COR-L47 (cell line): Measurements from ENCODE around the gene KRTAP25-1.

Experiments
- DNase-seq: peaks from one replicate; lab custom pipeline; 2025; lab: John Stamatoyannopoulos, UW

The KRTAP25-1 gene

DNA sequence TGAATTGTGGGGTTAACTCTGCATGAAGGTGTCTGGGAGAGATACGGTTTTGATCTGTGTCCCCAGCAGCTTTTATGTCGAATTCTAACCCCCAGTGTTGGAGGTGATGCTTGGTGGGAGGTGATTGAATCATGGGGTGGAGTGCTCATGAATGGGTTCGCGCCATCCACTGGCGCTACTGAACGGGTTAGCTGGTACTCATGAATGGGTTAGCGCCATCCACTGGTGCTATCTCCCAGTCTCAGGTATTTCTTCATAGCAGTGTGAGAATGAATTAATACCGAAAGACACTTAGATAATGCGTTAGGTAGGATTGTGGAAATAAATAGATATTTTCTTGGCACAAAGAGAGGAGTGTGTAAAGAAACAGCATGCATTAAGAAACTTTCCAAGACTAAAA is 40.5 kb downstream of the KRTAP25-1 start:
- DNase-seq = no peak

- DNase-seq = no peak
Observed at GRCh38 chr21:30245061-30245460, 44.3 kb downstream of the KRTAP25-1 start.

DNA sequence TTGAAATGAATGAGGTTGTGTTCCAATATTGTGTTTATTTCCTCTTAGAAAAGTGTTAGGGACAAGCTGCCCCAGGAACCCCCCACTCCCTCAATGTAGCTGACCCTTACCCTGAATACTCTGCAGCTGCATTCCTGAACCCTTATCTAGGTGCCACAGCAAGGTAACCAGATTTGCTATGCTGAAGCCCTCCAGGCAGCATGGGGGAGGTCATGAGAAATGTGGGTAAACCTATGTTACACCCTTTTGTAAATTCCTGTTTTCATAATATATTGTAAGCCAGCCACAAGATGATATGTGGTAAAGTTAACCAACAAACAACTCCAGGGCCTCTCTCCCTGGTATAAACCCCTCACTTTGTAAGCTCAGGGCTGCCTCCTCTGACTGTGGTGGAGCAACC is 45.6 kb downstream of the KRTAP25-1 start:
- no peak for DNase-seq

DNA sequence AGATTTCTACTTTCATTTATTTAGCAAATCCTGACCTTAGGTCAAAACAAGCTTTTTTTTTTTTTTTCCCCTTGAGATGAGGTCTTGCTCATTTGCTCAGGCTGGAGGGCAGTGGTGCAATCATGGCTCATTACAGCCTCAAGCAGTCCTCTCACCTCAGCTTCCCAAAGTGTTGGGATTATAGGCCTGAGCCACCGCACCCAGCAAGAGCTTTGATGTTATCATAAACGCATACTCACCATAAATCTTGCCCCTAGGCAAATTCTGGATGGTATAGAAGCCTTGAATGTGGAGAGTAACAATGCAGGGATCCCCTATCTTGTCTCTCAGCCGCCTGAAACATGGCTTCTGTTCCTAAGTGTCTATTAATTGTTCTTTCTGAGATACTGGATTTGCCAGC is 48.7 kb downstream of the KRTAP25-1 start:
- no peak for DNase-seq
